HFFc6 (cell line): ENCODE measurements around the gene PNPLA3. TPM values are rescaled to one million over a fixed set of nuclear protein-coding genes. Genes with fewer than 3 reads are reported as not detected.

Experiments used
- DNase-seq: peaks from one replicate; pipeline ENCODE4 v3.0.0-alpha.2; 2018
- H3K27ac Mint-ChIP-seq: 2 replicates; pipeline ENCODE4 v1.8.0; 2020; ENCODE audit warnings: mild to moderate bottlenecking, mixed read lengths
- H3K27me3 Mint-ChIP-seq: 2 replicates; pipeline ENCODE4 v1.8.0; 2021; ENCODE audit warnings: mild to moderate bottlenecking, moderate library complexity, mixed read lengths; ENCODE audit not compliant: insufficient read depth
- H3K36me3 Mint-ChIP-seq: 2 replicates; pipeline ENCODE4 v1.8.0; 2021; ENCODE audit warnings: low read depth, mixed read lengths
- H3K4me1 Mint-ChIP-seq: 2 replicates; pipeline ENCODE4 v1.8.0; 2020; ENCODE audit warnings: low read depth, mixed read lengths
- H3K4me3 Mint-ChIP-seq: 2 replicates; pipeline ENCODE4 v1.8.0; 2020; ENCODE audit warnings: mild to moderate bottlenecking, moderate library complexity, mixed read lengths
- H3K9me3 Mint-ChIP-seq: 2 replicates; pipeline ENCODE4 v1.8.0; 2020; ENCODE audit warnings: mild to moderate bottlenecking, mixed read lengths
- CTCF ChIP-seq: fragments of 200-600 bp; sonication (generic); IDR thresholded peaks from 2 replicates; pipeline ENCODE4 v1.5.0; 2021; ENCODE audit warnings: antibody characterized with exemption, mild to moderate bottlenecking
- total RNA-seq, 6 experiments: library from RNA; stranded (reverse); fragmentation: NEBNext Ultra II Directional; extraction: Animal tissue kit (Norgen Biotek cat#: 25700); gene quantifications; 2 replicates in 1 of 6; 3 replicates in 5 of 6; pipeline ENCODE4 v1.2.3, GENCODE V29; 2021

PNPLA3 gene
- total RNA-seq, 6 experiments from 2014 or later: 3.0 to 6.5 (median 3.4) TPM

GRCh38 chr22:43887391-43887790 is 36.2 kb upstream of the PNPLA3 start:
- no peak for TF ChIP-seq CTCF
- Mint-ChIP-seq H3K27ac (no peak overlapping the region), H3K36me3 (no peaks in the 10 kb centered on the region), H3K27me3 (peaks cover 14% of the 10 kb centered on the region), H3K4me3 (no peak overlapping the region), H3K9me3 (peaks cover 5% of the 10 kb centered on the region; the same call in 1 of the 2 replicates), H3K4me1 (peaks cover 12% of the 10 kb centered on the region)
- no peak for DNase-seq

- no peaks in the 10 kb centered on the region for H3K36me3 Mint-ChIP-seq
- H3K4me1 Mint-ChIP-seq: peaks cover 7% of the 10 kb centered on the region
- peaks cover 14% of the 10 kb centered on the region for H3K27me3 Mint-ChIP-seq
- H3K4me3 Mint-ChIP-seq: no peak overlapping the region
- H3K27ac Mint-ChIP-seq: no peak overlapping the region
- TF ChIP-seq CTCF: no peak
- DNase-seq: no peak
- no peaks in the 10 kb centered on the region for H3K9me3 Mint-ChIP-seq
Observed at GRCh38 chr22:43888740-43889139, 34.9 kb upstream of the PNPLA3 start.

- H3K4me3 Mint-ChIP-seq: no peak overlapping the region
- H3K27ac Mint-ChIP-seq: no peak overlapping the region
- H3K36me3 Mint-ChIP-seq: no peaks in the 10 kb centered on the region
- peaks cover 7% of the 10 kb centered on the region for H3K4me1 Mint-ChIP-seq
- H3K27me3 Mint-ChIP-seq: peaks cover 14% of the 10 kb centered on the region
- TF ChIP-seq CTCF: no peak
- no peak for DNase-seq
- H3K9me3 Mint-ChIP-seq: no peaks in the 10 kb centered on the region
Observed at GRCh38 chr22:43889201-43889859, 34.3 kb upstream of the PNPLA3 start.

- H3K27ac Mint-ChIP-seq: no peak overlapping the region
- H3K4me3 Mint-ChIP-seq: no peak overlapping the region
- peak; percentile 52 for TF ChIP-seq CTCF
- peaks cover 7% of the 10 kb centered on the region for H3K4me1 Mint-ChIP-seq
- DNase-seq: peak; percentile 43
- H3K9me3 Mint-ChIP-seq: no peaks in the 10 kb centered on the region
- H3K27me3 Mint-ChIP-seq: peaks cover 14% of the 10 kb centered on the region
- no peaks in the 10 kb centered on the region for H3K36me3 Mint-ChIP-seq
Observed at GRCh38 chr22:43889860-43890253, 33.7 kb upstream of the PNPLA3 start.

- peaks cover 10% of the 10 kb centered on the region for H3K27me3 Mint-ChIP-seq
- H3K4me3 Mint-ChIP-seq: no peak overlapping the region
- H3K27ac Mint-ChIP-seq: no peak overlapping the region
- H3K9me3 Mint-ChIP-seq: no peaks in the 10 kb centered on the region
- no peak for DNase-seq
- H3K4me1 Mint-ChIP-seq: peaks cover 7% of the 10 kb centered on the region
- TF ChIP-seq CTCF: no peak
- no peaks in the 10 kb centered on the region for H3K36me3 Mint-ChIP-seq
Observed at GRCh38 chr22:43890901-43891331, 32.7 kb upstream of the PNPLA3 start.
